HepG2 (cell line): ENCODE results near the gene CNPY4. TPM values are rescaled to one million over a fixed set of nuclear protein-coding genes. Genes with fewer than 3 reads are reported as not detected.

Experiments
- AKNA ChIP-seq: sonication (generic); formaldehyde crosslinking; IDR thresholded peaks from 2 replicates; pipeline ENCODE4 v1.4.0; 2020; ENCODE audit warnings: missing genetic modification reagents, borderline replicate concordance
- ATAD3A ChIP-seq: sonication (generic); formaldehyde crosslinking; IDR thresholded peaks from 2 replicates; pipeline ENCODE4 v1.4.0; 2020; ENCODE audit warnings: missing genetic modification reagents
- CHD2 ChIP-seq: IDR thresholded peaks from 2 replicates; pipeline ENCODE4 v1.6.1; 2011; ENCODE audit warnings: low read depth, low read length, improper control_type of control experiment
- GATAD2A ChIP-seq: IDR thresholded peaks from 2 replicates; pipeline ENCODE4 v1.6.1; 2016
- HCFC1 ChIP-seq: fragments of 150-350 bp; IDR thresholded peaks from 2 replicates; pipeline ENCODE4 v1.6.1; 2014; ENCODE audit warnings: low read depth, low read length
- KDM3A ChIP-seq: IDR thresholded peaks from 2 replicates; pipeline ENCODE4 v1.6.1; 2018; ENCODE audit warnings: low read depth, missing compliant biosample characterization
- MTA3 ChIP-seq: sonication (generic); formaldehyde crosslinking; IDR thresholded peaks from 2 replicates; pipeline ENCODE4 v1.4.0; 2020; ENCODE audit warnings: missing genetic modification reagents
- MYPOP ChIP-seq: sonication (generic); formaldehyde crosslinking; IDR thresholded peaks from 2 replicates; pipeline ENCODE4 v1.8.1; 2023; ENCODE audit warnings: mild to moderate bottlenecking, moderate library complexity, missing genetic modification reagents
- REXO4 ChIP-seq: sonication (generic); formaldehyde crosslinking; IDR thresholded peaks from 2 replicates; pipeline ENCODE4 v1.8.0; 2022; ENCODE audit warnings: missing genetic modification reagents, mild to moderate bottlenecking, borderline replicate concordance
- RNF2 ChIP-seq: fragments of 450-650 bp; conservative IDR thresholded peaks from 2 replicates; pipeline ENCODE4 v1.6.1; 2016; ENCODE audit warnings: low read depth
- SIN3B ChIP-seq: fragments of 150-350 bp; IDR thresholded peaks from 2 replicates; pipeline ENCODE4 v1.6.1; 2014; ENCODE audit warnings: low read length
- SNAPC2 ChIP-seq: sonication (generic); formaldehyde crosslinking; IDR thresholded peaks from 2 replicates; pipeline ENCODE4 v1.8.1; 2022; ENCODE audit warnings: mild to moderate bottlenecking, missing genetic modification reagents
- TAF15 ChIP-seq: fragments of 200-400 bp; formaldehyde crosslinking; IDR thresholded peaks from one replicate; pipeline ENCODE4 v1.6.1; 2018; ENCODE audit warnings: mild to moderate bottlenecking, low read depth, low read length; ENCODE audit not compliant: poor library complexity, severe bottlenecking
- TGIF2 ChIP-seq: IDR thresholded peaks from 2 replicates; pipeline ENCODE4 v1.6.1; 2016; ENCODE audit warnings: control low read depth, missing compliant biosample characterization
- ZBED4 ChIP-seq: sonication (generic); formaldehyde crosslinking; IDR thresholded peaks from 2 replicates; pipeline ENCODE4 v1.4.0; 2020; ENCODE audit warnings: missing genetic modification reagents, borderline replicate concordance
- ZMYM4 ChIP-seq: sonication (generic); formaldehyde crosslinking; IDR thresholded peaks from 2 replicates; pipeline ENCODE4 v1.8.1; 2023; ENCODE audit warnings: mild to moderate bottlenecking, missing genetic modification reagents
- ZNF30 ChIP-seq: sonication (generic); formaldehyde crosslinking; IDR thresholded peaks from 2 replicates; pipeline ENCODE4 v1.5.0; 2020; ENCODE audit warnings: mild to moderate bottlenecking, missing genetic modification reagents
- ZNF33B ChIP-seq: sonication (generic); formaldehyde crosslinking; IDR thresholded peaks from 2 replicates; pipeline ENCODE4 v1.5.1; 2020; ENCODE audit warnings: mild to moderate bottlenecking, missing genetic modification reagents
- ZNF558 ChIP-seq: sonication (generic); formaldehyde crosslinking; IDR thresholded peaks from 2 replicates; pipeline ENCODE4 v1.9.0; 2022; ENCODE audit warnings: mild to moderate bottlenecking, missing genetic modification reagents, borderline replicate concordance
- ZNF841 ChIP-seq: sonication (generic); formaldehyde crosslinking; IDR thresholded peaks from 2 replicates; pipeline ENCODE4 v1.8.1; 2023; ENCODE audit warnings: missing genetic modification reagents, borderline replicate concordance
- polyA plus RNA-seq, 8 experiments: library from polyadenylated mRNA; depleted of rRNA in 3 of 8; stranded (reverse) in 7 of 8; unstranded in 1 of 8; fragments of >200 nt; fragmentation: Illumina TruSeq in 4 of 8; extraction: Trizol in 4 of 8; gene quantifications; 2 replicates each; pipeline versions ENCODE4 v1.2.1 to v1.2.3, GENCODE V29; 2011 to 2016; ENCODE audit warnings: low read depth in 4 of 8, missing spikeins in 1 of 8, mixed read lengths in 1 of 8; ENCODE audit not compliant: insufficient read depth in 1 of 8
- total RNA-seq, 5 experiments: library from RNA; depleted of rRNA; stranded (reverse); fragments of >200 nt; fragmentation: Illumina TruSeq; extraction: Trizol; gene quantifications; 2 replicates each; pipeline ENCODE4 v1.2.3, GENCODE V29; 2016; ENCODE audit warnings: low read depth in 1 of 5

Gene CNPY4
- total and polyA plus RNA-seq, 2 of the 13 experiments (the other 11 are each of a cell fraction or from before 2014, with no cell fraction given), result 6.2 to 12.7 TPM

GRCh38 chr7:100101016-100101862 lies 18.2 kb upstream of the CNPY4 start, which contains the start of the genes AP4M1 and MCM7 (continued):
- peak; percentile 92 for TF ChIP-seq SIN3B
- TF ChIP-seq HCFC1, result no peak
- no peak for TF ChIP-seq ATAD3A
- no peak for TF ChIP-seq MTA3 (CRISPR knock-in tag)
- TF ChIP-seq ZNF558 (CRISPR knock-in tag), result no peak; the same call in 1 of the 2 replicates
- peak; percentile 48; the same call in 1 of the 2 replicates for TF ChIP-seq ZNF33B (CRISPR knock-in tag)
- TF ChIP-seq ZNF30, result no peak
- TF ChIP-seq SNAPC2 (CRISPR knock-in tag), result peak; percentile 86
- 0 out of 2 replicates have a peak, but pooled peaks have one; percentile 76 for TF ChIP-seq AKNA (CRISPR knock-in tag)
- TF ChIP-seq KDM3A, result no peak; the same call in 1 of the 2 replicates
- no peak for TF ChIP-seq TAF15
- TF ChIP-seq ZBED4 (CRISPR knock-in tag), result no peak
- TF ChIP-seq ZNF841 (CRISPR knock-in tag), result 0 out of 2 replicates have a peak, but pooled peaks have one; percentile 45
- TF ChIP-seq GATAD2A, result no peak
- no peak for TF ChIP-seq CHD2
- no peak; the same call in 1 of the 2 replicates for TF ChIP-seq TGIF2 (CRISPR knock-in tag)
- peak; percentile 66; the same call in 1 of the 2 replicates for TF ChIP-seq RNF2
- TF ChIP-seq ZMYM4 (CRISPR knock-in tag), result peak; percentile 25; the same call in 1 of the 2 replicates
- peak; percentile 9; the same call in 1 of the 2 replicates for TF ChIP-seq MYPOP (CRISPR knock-in tag)
- TF ChIP-seq REXO4, result no peak
